ENCODE data around the gene FLYWCH1.

Gene FLYWCH1

DNA sequence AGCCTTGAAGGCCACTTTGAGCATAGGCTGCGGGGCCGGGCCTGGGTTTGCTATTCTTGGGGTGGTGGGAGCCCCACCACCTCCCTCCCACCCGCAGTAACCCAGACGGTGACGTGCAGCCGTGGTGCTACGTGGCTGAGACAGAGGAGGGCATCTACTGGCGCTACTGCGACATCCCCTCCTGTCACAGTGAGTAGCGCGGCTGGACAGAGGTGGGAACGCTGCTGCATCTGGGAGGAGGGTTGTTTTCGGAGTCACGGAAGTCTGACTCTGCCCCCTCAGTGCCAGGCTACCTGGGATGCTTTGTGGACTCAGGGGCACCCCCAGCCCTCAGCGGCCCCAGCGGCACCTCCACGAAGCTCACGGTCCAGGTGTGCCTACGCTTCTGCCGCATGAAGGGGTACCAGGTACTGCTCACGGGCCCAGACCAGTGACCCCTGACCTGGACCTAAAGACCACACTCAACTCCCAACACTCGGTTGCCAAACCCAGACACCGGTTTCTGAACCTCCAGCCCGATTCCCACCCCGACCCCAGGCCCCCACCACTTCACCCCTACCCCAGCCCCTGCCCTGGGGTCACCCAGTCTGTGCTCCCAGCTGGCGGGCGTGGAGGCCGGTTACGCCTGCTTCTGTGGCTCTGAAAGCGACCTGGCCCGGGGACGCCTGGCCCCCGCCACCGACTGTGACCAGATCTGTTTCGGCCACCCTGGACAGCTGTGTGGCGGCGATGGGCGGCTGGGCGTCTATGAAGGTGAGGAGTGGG is 54.5 kb downstream of the FLYWCH1 start:
- no peak overlapping the region for H3K27ac ChIP-seq
- TF ChIP-seq, protein P1, sequence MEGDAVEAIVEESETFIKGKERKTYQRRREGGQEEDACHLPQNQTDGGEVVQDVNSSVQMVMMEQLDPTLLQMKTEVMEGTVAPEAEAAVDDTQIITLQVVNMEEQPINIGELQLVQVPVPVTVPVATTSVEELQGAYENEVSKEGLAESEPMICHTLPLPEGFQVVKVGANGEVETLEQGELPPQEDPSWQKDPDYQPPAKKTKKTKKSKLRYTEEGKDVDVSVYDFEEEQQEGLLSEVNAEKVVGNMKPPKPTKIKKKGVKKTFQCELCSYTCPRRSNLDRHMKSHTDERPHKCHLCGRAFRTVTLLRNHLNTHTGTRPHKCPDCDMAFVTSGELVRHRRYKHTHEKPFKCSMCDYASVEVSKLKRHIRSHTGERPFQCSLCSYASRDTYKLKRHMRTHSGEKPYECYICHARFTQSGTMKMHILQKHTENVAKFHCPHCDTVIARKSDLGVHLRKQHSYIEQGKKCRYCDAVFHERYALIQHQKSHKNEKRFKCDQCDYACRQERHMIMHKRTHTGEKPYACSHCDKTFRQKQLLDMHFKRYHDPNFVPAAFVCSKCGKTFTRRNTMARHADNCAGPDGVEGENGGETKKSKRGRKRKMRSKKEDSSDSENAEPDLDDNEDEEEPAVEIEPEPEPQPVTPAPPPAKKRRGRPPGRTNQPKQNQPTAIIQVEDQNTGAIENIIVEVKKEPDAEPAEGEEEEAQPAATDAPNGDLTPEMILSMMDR (conservative IDR thresholded peaks at IDR 0.05), result no peak

DNA sequence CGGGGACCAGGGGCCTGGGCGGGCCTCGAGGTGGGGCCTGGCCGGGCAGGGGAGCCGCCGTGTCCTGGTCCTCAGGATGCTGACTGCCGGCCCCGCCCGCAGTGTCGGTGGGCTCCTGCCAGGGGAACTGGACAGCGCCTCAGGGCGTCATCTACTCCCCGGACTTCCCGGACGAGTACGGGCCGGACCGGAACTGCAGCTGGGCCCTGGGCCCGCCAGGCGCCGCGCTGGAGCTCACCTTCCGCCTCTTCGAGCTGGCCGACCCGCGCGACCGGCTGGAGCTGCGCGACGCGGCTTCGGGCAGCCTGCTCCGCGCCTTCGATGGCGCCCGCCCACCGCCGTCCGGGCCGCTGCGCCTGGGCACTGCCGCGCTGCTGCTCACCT is 55.1 kb downstream of the FLYWCH1 start:
- H3K27ac ChIP-seq, result no peak overlapping the region
- TF ChIP-seq, protein P1 (conservative IDR thresholded peaks at IDR 0.05), result no peak

DNA sequence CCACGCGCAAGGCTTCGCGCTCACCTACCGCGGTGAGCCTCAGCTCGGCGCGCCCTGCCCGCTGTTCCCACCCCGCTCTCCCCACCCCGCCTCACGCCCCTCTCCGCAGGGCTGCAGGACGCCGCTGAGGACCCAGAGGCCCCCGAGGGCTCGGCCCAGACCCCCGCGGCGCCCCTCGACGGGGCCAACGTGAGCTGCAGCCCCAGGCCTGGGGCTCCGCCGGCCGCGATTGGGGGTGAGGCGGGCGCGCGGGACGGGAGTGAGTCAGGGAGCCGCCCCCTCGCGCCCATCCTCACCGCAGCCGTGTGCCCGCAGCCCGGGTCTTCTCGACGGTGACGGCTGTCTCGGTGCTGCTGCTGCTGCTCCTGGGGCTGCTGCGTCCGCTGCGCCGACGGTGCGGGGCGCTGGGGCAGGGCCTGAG is 55.5 kb downstream of the FLYWCH1 start:
- H3K27ac ChIP-seq, result no peak overlapping the region

DNA sequence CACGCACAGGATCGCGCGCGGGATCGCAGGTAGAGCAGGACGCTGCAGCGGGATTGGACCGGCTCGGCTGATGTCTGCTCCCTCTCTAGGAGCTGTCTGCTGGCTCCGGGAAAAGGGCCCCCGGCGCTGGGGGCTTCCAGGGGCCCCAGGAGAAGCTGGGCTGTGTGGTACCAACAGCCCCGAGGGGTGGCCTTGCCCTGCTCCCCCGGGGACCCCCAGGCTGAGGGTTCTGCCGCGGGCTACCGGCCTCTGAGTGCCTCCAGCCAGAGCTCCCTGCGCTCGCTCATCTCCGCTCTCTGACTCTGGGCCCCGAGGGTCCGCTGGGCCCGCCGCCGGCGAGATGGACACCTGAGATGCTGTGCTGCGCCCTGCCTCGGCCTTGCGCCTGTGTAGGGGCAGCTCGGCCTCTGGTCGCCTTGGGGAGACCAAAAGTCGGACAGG is 56.0 kb downstream of the FLYWCH1 start:
- H3K27ac ChIP-seq, result no peak overlapping the region
- TF ChIP-seq, protein P1 (conservative IDR thresholded peaks at IDR 0.05), result no peak

More for the DNA sequence above, 55.5 kb downstream of the FLYWCH1 start:
- TF ChIP-seq, protein P1 (conservative IDR thresholded peaks at IDR 0.05), result no peak

DNA sequence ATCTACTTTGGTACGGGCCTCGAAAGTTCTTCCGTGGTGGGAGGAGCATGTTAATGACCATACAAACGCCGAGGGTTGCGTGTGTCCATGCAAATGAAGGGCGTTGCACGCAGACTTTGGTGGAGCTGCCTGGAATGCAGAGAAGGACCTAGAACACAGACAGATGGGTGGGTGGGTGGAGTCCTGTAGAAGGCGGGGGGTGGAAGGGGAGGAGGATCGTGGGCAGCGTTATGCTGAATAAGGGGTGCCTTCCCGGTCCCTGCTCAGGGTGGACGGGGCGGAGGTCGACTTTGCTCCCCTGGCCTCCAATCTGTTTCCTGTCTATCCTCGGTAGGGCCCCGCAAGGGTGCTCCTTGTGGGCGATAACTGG is 56.6 kb downstream of the FLYWCH1 start:
- peak overlapping the region; percentile 76 for H3K27ac ChIP-seq
- TF ChIP-seq, protein P1 (conservative IDR thresholded peaks at IDR 0.05), result no peak

DNA sequence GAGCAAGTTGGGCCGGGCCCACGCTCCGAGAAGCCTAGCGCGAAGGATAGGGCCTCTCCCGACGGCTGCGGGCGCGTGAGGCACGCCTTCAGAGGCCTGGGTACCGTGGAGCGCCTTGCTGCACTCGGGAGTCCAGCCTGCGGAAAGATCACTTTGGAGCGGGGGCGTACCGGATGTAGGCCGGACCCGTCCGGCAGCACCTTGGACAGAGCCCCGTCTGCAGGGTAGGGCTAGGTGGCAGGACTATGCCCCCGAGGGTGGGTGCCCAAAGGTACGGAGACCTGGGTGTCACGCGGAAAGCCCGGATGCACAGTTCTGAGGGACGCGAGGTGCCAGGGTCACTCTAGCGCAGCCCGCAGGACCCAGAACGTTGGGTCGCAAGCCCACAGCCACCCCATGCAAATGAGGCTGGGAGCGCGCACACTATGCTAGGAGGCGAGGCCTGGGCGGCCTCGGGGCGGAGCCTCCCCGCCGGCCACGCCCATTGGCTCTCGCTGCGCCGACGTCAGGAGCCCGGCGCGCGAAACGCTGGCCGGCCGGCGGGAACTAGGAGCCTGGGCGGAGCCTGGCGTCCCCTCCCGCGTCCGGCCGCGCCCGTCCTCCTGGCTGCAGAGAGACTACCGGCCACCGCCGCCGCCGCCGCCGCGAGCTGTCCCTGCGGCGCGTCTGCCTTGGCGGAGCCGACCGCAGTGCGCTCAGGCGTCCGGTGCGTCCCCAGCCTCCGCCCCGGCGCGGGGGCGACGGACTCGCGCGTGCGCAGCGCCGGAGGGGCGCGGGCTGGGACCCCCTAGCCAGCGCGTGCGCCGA is 57.2 kb downstream of the FLYWCH1 start, which contains the start of gene PAQR4:
Gene PAQR4 (plus strand): TSS at position 611 of the 807 bp plus-strand sequence. CDS start 327 bp downstream, outside the sequence.
- TF ChIP-seq, protein P1 (conservative IDR thresholded peaks at IDR 0.05), result no peak
- H3K27ac ChIP-seq, result peak within 1 kb of the TSS; percentile 76

Measured in VCaP (cell line).